ENCODE measurements around the gene PRDM16.

- TF ChIP-seq CTCF (conservative IDR thresholded peaks at IDR 0.05; ENCODE audit: low read length) (no peak), EZH2phosphoT487 (IDR thresholded peaks at IDR 0.05; ENCODE audit: borderline replicate concordance) (no peak)
These were observed 247.4 kb downstream of the PRDM16 start for GRCh38 chr1:3316340-3316943.
